Liver (tissue), 9 donors: ENCODE results near the gene SEC61G. TPM values are rescaled to one million over a fixed set of nuclear protein-coding genes. Genes with fewer than 3 reads are reported as not detected.

Experiments
- DNase-seq: peaks from one replicate; pipeline ENCODE4 v3.0.0-alpha.2; 2017; ENCODE audit warnings: low spot score
- H3K27ac ChIP-seq, 2 donors: one replicate each; pipeline ENCODE4 v1.7.0; 2013; ENCODE audit warnings: inconsistent platforms in 2 of 2, low read length in 2 of 2, control low read depth in 1 of 2, low read depth in 1 of 2, mild to moderate bottlenecking in 1 of 2
- H3K27me3 ChIP-seq, 4 donors: one replicate each; pipeline versions ENCODE4 v1.6.1 to v1.7.0; 2013; ENCODE audit warnings: low read length in 3 of 4, inconsistent platforms in 1 of 4, mild to moderate bottlenecking in 1 of 4, moderate library complexity in 1 of 4; ENCODE audit not compliant: control insufficient read depth in 4 of 4, insufficient read depth in 4 of 4
- H3K36me3 ChIP-seq, 4 donors: one replicate each; pipeline versions ENCODE4 v1.6.1 to v1.7.0; 2013; ENCODE audit warnings: low read length in 3 of 4, mild to moderate bottlenecking in 3 of 4, low read depth in 1 of 4, moderate library complexity in 1 of 4; ENCODE audit not compliant: control insufficient read depth in 4 of 4, insufficient read depth in 3 of 4
- H3K4me1 ChIP-seq, 4 donors: one replicate each; pipeline versions ENCODE4 v1.6.1 to v1.7.0; 2013; ENCODE audit warnings: low read length in 3 of 4, mild to moderate bottlenecking in 3 of 4, moderate library complexity in 1 of 4; ENCODE audit not compliant: control insufficient read depth in 4 of 4, insufficient read depth in 4 of 4
- H3K4me3 ChIP-seq, 3 donors: one replicate each; pipeline versions ENCODE4 v1.6.1 to v1.7.0; 2013; ENCODE audit warnings: low read length in 3 of 3, control low read depth in 1 of 3, low read depth in 1 of 3, mild to moderate bottlenecking in 1 of 3
- H3K9ac ChIP-seq, 2 donors: one replicate each; pipeline ENCODE4 v1.7.0; 2013; ENCODE audit warnings: low read length in 2 of 2, mild to moderate bottlenecking in 2 of 2, moderate library complexity in 2 of 2, control low read depth in 1 of 2, low read depth in 1 of 2
- H3K9me3 ChIP-seq, 4 donors: one replicate each; pipeline versions ENCODE4 v1.6.1 to v1.7.0; 2013; ENCODE audit warnings: low read length in 3 of 4; ENCODE audit not compliant: control insufficient read depth in 4 of 4
- ATF3 ChIP-seq: IDR thresholded peaks from 2 replicates; pipeline ENCODE4 v1.6.1; 2016; ENCODE audit warnings: antibody characterized with exemption
- CTCF ChIP-seq: fragments of 150-350 bp; IDR thresholded peaks from 2 replicates; pipeline ENCODE4 v1.5.1; 2017; ENCODE audit warnings: improper control_type of control experiment, low read depth, low read length; ENCODE audit not compliant: missing input control
- EGR1 ChIP-seq, 2 donors: IDR thresholded peaks; 2 replicates each; pipeline ENCODE4 v1.6.1; 2016 to 2018; ENCODE audit warnings: antibody characterized with exemption in 2 of 2, low read depth in 2 of 2
- FOXA1 ChIP-seq: IDR thresholded peaks from 2 replicates; pipeline ENCODE4 v1.6.1; 2016; ENCODE audit warnings: antibody characterized with exemption
- FOXA2 ChIP-seq: IDR thresholded peaks from 2 replicates; pipeline ENCODE4 v1.6.1; 2016; ENCODE audit warnings: antibody characterized with exemption
- GABPA ChIP-seq, 2 donors: IDR thresholded peaks in 1 of 2; conservative IDR thresholded peaks in 1 of 2; 2 replicates each; pipeline ENCODE4 v1.6.1; 2016; ENCODE audit warnings: antibody characterized with exemption in 2 of 2, mild to moderate bottlenecking in 1 of 2, moderate library complexity in 1 of 2
- HNF4A ChIP-seq, 2 donors: conservative IDR thresholded peaks; 2 replicates each; pipeline ENCODE4 v1.6.1; 2016; ENCODE audit warnings: antibody characterized with exemption in 2 of 2, mild to moderate bottlenecking in 2 of 2
- HNF4G ChIP-seq: IDR thresholded peaks from 2 replicates; pipeline ENCODE4 v1.6.1; 2016; ENCODE audit warnings: antibody characterized with exemption
- JUND ChIP-seq, 2 donors: IDR thresholded peaks; 2 replicates each; pipeline ENCODE4 v1.6.1; 2016; ENCODE audit warnings: antibody characterized with exemption in 2 of 2
- MAX ChIP-seq: IDR thresholded peaks from 2 replicates; pipeline ENCODE4 v1.6.1; 2016; ENCODE audit warnings: antibody characterized with exemption
- NR2F2 ChIP-seq: IDR thresholded peaks from 2 replicates; pipeline ENCODE4 v1.6.1; 2016; ENCODE audit warnings: antibody characterized with exemption
- RAD21 ChIP-seq, 2 donors: IDR thresholded peaks; 2 replicates each; pipeline ENCODE4 v1.6.1; 2016; ENCODE audit warnings: antibody characterized with exemption in 2 of 2, mild to moderate bottlenecking in 2 of 2
- REST ChIP-seq: IDR thresholded peaks from 2 replicates; pipeline ENCODE4 v1.6.1; 2016; ENCODE audit warnings: antibody characterized with exemption, mild to moderate bottlenecking
- RXRA ChIP-seq, 2 donors: IDR thresholded peaks; 2 replicates each; pipeline ENCODE4 v1.6.1; 2017 to 2018; ENCODE audit warnings: antibody characterized with exemption in 2 of 2, mild to moderate bottlenecking in 1 of 2
- SP1 ChIP-seq: IDR thresholded peaks from 2 replicates; pipeline ENCODE4 v1.6.1; 2018; ENCODE audit warnings: antibody characterized with exemption, mild to moderate bottlenecking
- TAF1 ChIP-seq: conservative IDR thresholded peaks from 2 replicates; pipeline ENCODE4 v1.6.1; 2016; ENCODE audit warnings: antibody characterized with exemption, mild to moderate bottlenecking
- YY1 ChIP-seq: IDR thresholded peaks from 2 replicates; pipeline ENCODE4 v1.6.1; 2016; ENCODE audit warnings: antibody characterized with exemption, mild to moderate bottlenecking
- ZBTB33 ChIP-seq: IDR thresholded peaks from 2 replicates; pipeline ENCODE4 v1.6.1; 2016; ENCODE audit warnings: antibody characterized with exemption
- WGBS: extraction: QIAGEN DNeasy Blood & Tissue Kit; methylation state at CpG from one replicate; pipeline ENCODE4 v1.1.7; 2013; 5-methylcytosine and 5-hydroxymethylcytosine counted together
- polyA plus RNA-seq, 2 donors: library from polyadenylated mRNA; stranded (reverse) in 1 of 2; unstranded in 1 of 2; fragments of 200-250 nt in 1 of 2; fragments of >200 nt in 1 of 2; fragmentation: Nextera tagmentation in 1 of 2; extraction: Ambion mirVana in 1 of 2; gene quantifications; one replicate each; pipeline versions ENCODE4 v1.2.1 to v1.2.3, GENCODE V29; 2013 to 2015
- total RNA-seq, 2 donors: library from RNA; depleted of rRNA; stranded (reverse); fragments of >200 nt; gene quantifications; one replicate each; pipeline ENCODE4 v1.2.3, GENCODE V29; 2014
- donor health status: healthy.
- donor health status: healthy.
- donor health status: healthy.
- donor health status: healthy.
- donor health status: healthy.

The SEC61G gene
- total and polyA plus RNA-seq, 4 donors, result 57.0 to 329 (median 227) TPM

- TF ChIP-seq CTCF, result no peak
Measured at GRCh38 chr7:54719425-54719824, 39.6 kb downstream of the SEC61G start (continued).

- H3K4me3 ChIP-seq, result no peak overlapping the region
- no peak overlapping the region for H3K9ac ChIP-seq
- no peaks in the 10 kb centered on the region for H3K27me3 ChIP-seq
- no peak for DNase-seq
- 83% methylated on average over 4 of the region's 4 CpGs for WGBS
- no peak overlapping the region for H3K27ac ChIP-seq
- H3K9me3 ChIP-seq, result peaks cover 0 to 8% (median 4%) of the 10 kb centered on the region in 4 donors
- no peaks in the 10 kb centered on the region for H3K4me1 ChIP-seq
- H3K36me3 ChIP-seq, result no peaks in the 10 kb centered on the region
- TF ChIP-seq JUND (IDR thresholded peaks at IDR 0.05), result no peak
- TF ChIP-seq GABPA (IDR thresholded peaks at IDR 0.05 in 1 of 2, conservative IDR thresholded peaks at IDR 0.05 in 1 of 2), result no peak
- TF ChIP-seq RAD21 (IDR thresholded peaks at IDR 0.05), result no peak
- no peak for TF ChIP-seq FOXA2
- no peak for TF ChIP-seq EGR1 (IDR thresholded peaks at IDR 0.05; ENCODE audit: low read depth in 2 of 2)
- no peak for TF ChIP-seq MAX
- TF ChIP-seq CTCF, result no peak
- no peak for TF ChIP-seq ZBTB33
- no peak for TF ChIP-seq HNF4A (conservative IDR thresholded peaks at IDR 0.05)
- no peak for TF ChIP-seq FOXA1
- no peak for TF ChIP-seq NR2F2
- TF ChIP-seq REST, result no peak
- no peak for TF ChIP-seq HNF4G
- TF ChIP-seq ATF3, result no peak
- no peak for TF ChIP-seq YY1
- no peak for TF ChIP-seq RXRA (IDR thresholded peaks at IDR 0.05)
- TF ChIP-seq SP1, result no peak
- no peak for TF ChIP-seq TAF1
Measured at GRCh38 chr7:54712820-54713219, 46.2 kb downstream of the SEC61G start.
